Effector CD4-positive, alpha-beta T cell (primary cell): ENCODE data around the gene ROR2. TPM values are rescaled to one million over a fixed set of nuclear protein-coding genes. Genes with fewer than 3 reads are reported as not detected.
"Not testable (repeated sequence)": the region's sequence is repeated elsewhere in the genome, so short reads cannot be mapped to it uniquely, and the experiment has no call there.

Experiments used
- DNase-seq: peaks from one replicate; pipeline ENCODE4 v3.0.0-alpha.2; 2020
- total RNA-seq: gene quantifications from one replicate; lab custom pipeline; 2026; lab: John Stamatoyannopoulos, UW

ROR2 gene
- total RNA-seq: not detected

- peak; percentile 11 for DNase-seq
Observed at GRCh38 chr9:91949946-91950664, at the start of gene ROR2. Gene ROR2, minus strand, starts transcription at chr9:91950228.

GRCh38 chr9:91995000-91995655, 45.1 kb upstream of the ROR2 start:
- no peak for DNase-seq

- DNase-seq: no peak
Observed at GRCh38 chr9:91994422-91994821, 44.4 kb upstream of the ROR2 start.

GRCh38 chr9:91992461-91993041, 42.5 kb upstream of the ROR2 start:
- no peak for DNase-seq

- no peak for DNase-seq
Observed at GRCh38 chr9:91991721-91992341, 41.8 kb upstream of the ROR2 start.

- no peak for DNase-seq
Observed at GRCh38 chr9:91986248-91986647, 36.2 kb upstream of the ROR2 start.

- DNase-seq: no peak
Observed at GRCh38 chr9:91985692-91986091, 35.7 kb upstream of the ROR2 start.

- no peak for DNase-seq
Observed at GRCh38 chr9:91978740-91979414, 28.8 kb upstream of the ROR2 start.

GRCh38 chr9:91975254-91975653, 25.2 kb upstream of the ROR2 start:
- not testable (repeated sequence) for DNase-seq

GRCh38 chr9:91972711-91973110, 22.7 kb upstream of the ROR2 start:
- DNase-seq: no peak

GRCh38 chr9:91972076-91972626, 22.1 kb upstream of the ROR2 start:
- DNase-seq: no peak

- no peak for DNase-seq
Observed at GRCh38 chr9:91967259-91967658, 17.2 kb upstream of the ROR2 start.

- DNase-seq: no peak
Observed at GRCh38 chr9:91966503-91966902, 16.5 kb upstream of the ROR2 start.

GRCh38 chr9:91963711-91964240, 13.7 kb upstream of the ROR2 start:
- no peak for DNase-seq

GRCh38 chr9:91960367-91960766, 10.3 kb upstream of the ROR2 start:
- DNase-seq: no peak

GRCh38 chr9:91958174-91958573, 8.1 kb upstream of the ROR2 start:
- DNase-seq: no peak

- DNase-seq: no peak
Observed at GRCh38 chr9:91954841-91955471, 4.9 kb upstream of the ROR2 start.

GRCh38 chr9:91953718-91954117, 3.7 kb upstream of the ROR2 start:
- no peak for DNase-seq

- DNase-seq: no peak
Observed at GRCh38 chr9:91951944-91952520, 2.0 kb upstream of the ROR2 start.

GRCh38 chr9:91949392-91949945, 559 bp downstream of the ROR2 start:
- no peak for DNase-seq
